B cell (primary cell): ENCODE measurements around the gene GSTO2. TPM values are rescaled to one million over a fixed set of nuclear protein-coding genes. Genes with fewer than 3 reads are reported as not detected.

ENCODE experiments used
- ATAC-seq: fragments of 200-7000 bp; cut with Tn5 transposase; one replicate; pipeline ENCODE4 v1.10.0; 2021; ENCODE audit warnings: low read depth, mild to moderate bottlenecking, moderate number of reproducible peaks, moderate library complexity
- CTCF ChIA-PET: fragments of 350-600 bp; sonication (Branson Sonifier 250); formaldehyde crosslinking; loops from one replicate; lab custom pipeline; 2021; ENCODE audit warnings: antibody characterized with exemption, inconsistent platforms; lab: Charles Lee
- POLR2A ChIA-PET: fragments of 350-600 bp; sonication (Branson Sonifier 250); formaldehyde crosslinking; loops from one replicate; lab custom pipeline; 2021; ENCODE audit warnings: antibody characterized with exemption; lab: Charles Lee
- DNase-seq: peaks from one replicate; pipeline ENCODE4 v3.0.0; 2013
- H2AFZ ChIP-seq: 2 replicates; pipeline ENCODE4 v1.6.1; 2012; ENCODE audit warnings: mild to moderate bottlenecking, low read depth, low read length; ENCODE audit not compliant: insufficient read depth, poor library complexity, severe bottlenecking
- H3K27ac ChIP-seq, 2 donors: 1 replicate in 1 of 2; 2 replicates in 1 of 2; pipeline ENCODE4 v1.5.1; 2012 to 2013; ENCODE audit warnings: low read length in 2 of 2, mild to moderate bottlenecking in 2 of 2, moderate library complexity in 1 of 2
- H3K27me3 ChIP-seq, 4 experiments: fragments of 200-600 bp in 1 of 4; sonication (generic) in 1 of 4; replicated peaks in 1 of 4; 1 replicate in 2 of 4; 2 replicates in 2 of 4; pipeline versions ENCODE4 v1.6.1 to v1.7.0; 2013 to 2016; ENCODE audit warnings: low read length in 3 of 4, mild to moderate bottlenecking in 2 of 4, mixed read lengths in 1 of 4, moderate library complexity in 1 of 4; ENCODE audit not compliant: insufficient read depth in 4 of 4, control insufficient read depth in 3 of 4; ENCODE audit errors: control extremely low read depth in 1 of 4
- H3K36me3 ChIP-seq, 2 experiments: replicated peaks in 1 of 2; 1 replicate in 1 of 2; 2 replicates in 1 of 2; pipeline versions ENCODE4 v1.6.1 to v1.7.1; 2013; ENCODE audit warnings: low read length in 1 of 2; ENCODE audit not compliant: insufficient read depth in 2 of 2, control insufficient read depth in 1 of 2; ENCODE audit errors: control extremely low read depth in 1 of 2, extremely low read depth in 1 of 2
- H3K4me1 ChIP-seq, 2 donors: fragments of 200-600 bp in 1 of 2; sonication (generic) in 1 of 2; 1 replicate in 1 of 2; 2 replicates in 1 of 2; pipeline versions ENCODE4 v1.5.1 to v1.6.1; 2013 to 2017; ENCODE audit warnings: low read length in 2 of 2; ENCODE audit not compliant: control insufficient read depth in 2 of 2, insufficient read depth in 2 of 2
- H3K4me2 ChIP-seq: replicated peaks from 2 replicates; pipeline ENCODE3; 2012; ENCODE audit warnings: mild to moderate bottlenecking, low read depth, low read length; ENCODE audit not compliant: poor library complexity, severe bottlenecking
- H3K4me3 ChIP-seq, 5 experiments: fragments of 200-600 bp in 1 of 5; sonication (generic) in 1 of 5; 1 replicate in 3 of 5; 2 replicates in 2 of 5; pipeline versions ENCODE4 v1.5.1 to v1.7.0; 2011 to 2016; ENCODE audit warnings: low read length in 4 of 5, mild to moderate bottlenecking in 4 of 5, low read depth in 2 of 5, control low read depth in 1 of 5, moderate library complexity in 1 of 5; ENCODE audit not compliant: insufficient read depth in 1 of 5; ENCODE audit errors: control extremely low read depth in 1 of 5, extremely low read depth in 1 of 5
- H3K79me2 ChIP-seq: fragments of 200-600 bp; sonication (generic); one replicate; pipeline ENCODE4 v1.6.0; 2016; ENCODE audit warnings: low read length; ENCODE audit not compliant: control insufficient read depth, insufficient read depth
- H3K9ac ChIP-seq: fragments of 200-600 bp; sonication (generic); 2 replicates; pipeline ENCODE4 v1.6.1; 2017; ENCODE audit warnings: mild to moderate bottlenecking, low read length, moderate library complexity
- H3K9me3 ChIP-seq, 3 donors: one replicate each; pipeline versions ENCODE4 v1.6.1 to v1.7.1; 2013; ENCODE audit warnings: low read length in 2 of 3; ENCODE audit not compliant: control insufficient read depth in 2 of 3, insufficient read depth in 1 of 3; ENCODE audit errors: control extremely low read depth in 1 of 3
- H4K20me1 ChIP-seq: 2 replicates; pipeline ENCODE4 v1.6.0; 2012; ENCODE audit warnings: mild to moderate bottlenecking, low read length; ENCODE audit not compliant: insufficient read depth, control insufficient read depth, poor library complexity, severe bottlenecking
- H3K27ac Mint-ChIP-seq: one replicate; pipeline ENCODE4 v1.8.0; 2021; ENCODE audit warnings: mixed read lengths
- H3K27me3 Mint-ChIP-seq: one replicate; pipeline ENCODE4 v1.8.0; 2021; ENCODE audit warnings: mixed read lengths
- H3K4me1 Mint-ChIP-seq: one replicate; pipeline ENCODE4 v1.8.0; 2021; ENCODE audit warnings: mixed read lengths
- H3K4me3 Mint-ChIP-seq: one replicate; pipeline ENCODE4 v1.8.0; 2021; ENCODE audit warnings: mixed read lengths
- H3K9me3 Mint-ChIP-seq: one replicate; pipeline ENCODE4 v1.8.0; 2022; ENCODE audit warnings: mixed read lengths; ENCODE audit not compliant: insufficient read depth
- CTCF ChIP-seq: fragments of 200-600 bp; IDR thresholded peaks from one replicate; pipeline ENCODE4 v1.8.0; 2022; ENCODE audit warnings: antibody characterized with exemption, mild to moderate bottlenecking
- EZH2 ChIP-seq: IDR thresholded peaks from 2 replicates; pipeline ENCODE4 v1.6.1; 2012; ENCODE audit warnings: borderline replicate concordance, low read depth, mild to moderate bottlenecking, moderate library complexity, low read length; ENCODE audit not compliant: insufficient read depth, poor library complexity, severe bottlenecking
- WGBS: methylation state at CpG from one replicate; pipeline ENCODE4 v1.1.5; 2013; ENCODE audit warnings: missing lambda C conversion rate; ENCODE audit not compliant: insufficient coverage; 5-methylcytosine and 5-hydroxymethylcytosine counted together
- intact Hi-C: fragments of 100-400 bp; cut with micrococcal nuclease; formaldehyde crosslinking; loops from one replicate; pipeline ENCODE4 v1.10.0; 2022
- polyA plus RNA-seq: library from polyadenylated mRNA; depleted of rRNA; stranded (reverse); fragments of >200 nt; gene quantifications from 2 replicates; pipeline ENCODE4 v1.2.3, GENCODE V29; 2012
- total RNA-seq, 2 donors: library from RNA; stranded (reverse); fragments of 120-200 nt in 1 of 2; gene quantifications; 1 replicate in 1 of 2; 2 replicates in 1 of 2; pipeline versions ENCODE4 v1.2.3 to v1.2.4, GENCODE V29; 2013 to 2022

Gene GSTO2
- total and polyA plus RNA-seq, 2 donors (not counting 1 experiment from before 2014, with no cell fraction given) = 0.16 to 0.89 TPM

- Mint-ChIP-seq H3K9me3 (no peaks in the 10 kb centered on the region), H3K27me3 (peaks cover 8% of the 10 kb centered on the region), H3K4me1 (peaks cover 55% of the 10 kb centered on the region), H3K4me3 (peak overlapping the region; percentile 99), H3K27ac (peak overlapping the region; percentile 97)
- ATAC-seq = no peak
- ChIA-PET CTCF (interaction anchor here (1.0 to 5.0 kb wide), 7 partner anchors 20 to 543 kb away, joined by 3 to 39 read pairs (median 4); partner anchors contain the start of genes CFAP58 and SFR1), POLR2A (no interaction called here)
- H3K4me2 ChIP-seq = peak overlapping the region; percentile 78
- peak; percentile 42 for DNase-seq
- H3K4me3 ChIP-seq = peak overlapping the region; percentile 87 to 95 (median 92)
- peak overlapping the region; percentile 92 for H2AFZ ChIP-seq
- H4K20me1 ChIP-seq = peaks cover 3% of the 10 kb centered on the region
- WGBS = 0% methylated on average over 2 of the region's 12 CpGs
- peak overlapping the region; percentile 85 for H3K9ac ChIP-seq
- no peaks in the 10 kb centered on the region for H3K27me3 ChIP-seq
- peaks cover 13 to 14% of the 10 kb centered on the region in 2 donors for H3K4me1 ChIP-seq
- H3K79me2 ChIP-seq = peaks cover 37% of the 10 kb centered on the region
- H3K36me3 ChIP-seq = peaks cover 0 to 29% of the 10 kb centered on the region in 2 experiments
- intact Hi-C loops = loop anchor here (1.0 kb wide), 1 partner anchor 13 kb away; no protein-coding TSS in a partner anchor
- H3K9me3 ChIP-seq = no peaks in the 10 kb centered on the region
- H3K27ac ChIP-seq = peak overlapping the region; percentile 65 to 82
- TF ChIP-seq EZH2 (no peak), CTCF (no peak)
Observed at GRCh38 chr10:104255311-104255981, 13.5 kb upstream of the GSTO2 start.
